HCT116 (cell line): Measurements from ENCODE around the gene RPS6KA1. TPM values are rescaled to one million over a fixed set of nuclear protein-coding genes. Genes with fewer than 3 reads are reported as not detected.
A peak's percentile ranks its signal among the peaks of the same experiment; 100 is the strongest.

Experiments
- ATAC-seq: fragments of 200-7000 bp; cut with Tn5 transposase; 2 replicates; pipeline ENCODE4 v1.9.1; 2020; ENCODE audit warnings: mild to moderate bottlenecking, moderate library complexity
- BruUV-seq: library from RNA; stranded (reverse); fragments of 400-500 nt; replicated peaks from 2 replicates; lab custom pipeline; 2021; lab: Mats Ljungman, UMichigan
- CTCF ChIA-PET: fragments of 300-600 bp; sonication (Branson Sonifier 250); formaldehyde crosslinking; loops from one replicate; lab custom pipeline; 2021; ENCODE audit warnings: antibody characterized with exemption; lab: Charles Lee
- POLR2A ChIA-PET: fragments of 300-600, 350-600 bp; sonication (Branson Sonifier 250); formaldehyde crosslinking; loops from one replicate; lab custom pipeline; 2021; ENCODE audit warnings: antibody characterized with exemption; lab: Charles Lee
- RAD21 ChIA-PET, 2 experiments: fragments of 300-600 bp; sonication (Branson Sonifier 250); formaldehyde crosslinking; loops; one replicate each; lab custom pipeline; 2023; ENCODE audit warnings: low total read pairs in 2 of 2; ENCODE audit not compliant: uncharacterized antibody in 2 of 2, unreplicated experiment in 2 of 2, low non-redundant PET in 1 of 2; lab: Charles Lee
- DNase-seq: peaks from one replicate; pipeline ENCODE4 v3.0.0-alpha.2; 2010; ENCODE audit warnings: low read depth, low spot score
- H2AFZ ChIP-seq: fragments of 200-600 bp; shearing (Covaris generic), sonication (generic); 2 replicates; pipeline ENCODE4 v1.6.1; 2017; ENCODE audit warnings: low read depth, mixed run types, mixed read lengths, antibody characterized with exemption, low read length; ENCODE audit not compliant: poor library complexity, severe bottlenecking
- H3K27ac ChIP-seq: 2 replicates; pipeline ENCODE4 v1.5.1; 2012; ENCODE audit warnings: low read depth, low read length
- H3K27me3 ChIP-seq: fragments of 200-600 bp; sonication (generic); 2 replicates; pipeline ENCODE4 v1.6.1; 2016; ENCODE audit warnings: mixed run types, low read length, mixed read lengths; ENCODE audit not compliant: insufficient read depth
- H3K36me3 ChIP-seq, 2 experiments: fragments of 200-500 bp in 1 of 2; fragments of 200-600 bp in 1 of 2; sonication (Bioruptor generic) in 1 of 2; sonication (generic) in 1 of 2; 2 replicates each; pipeline versions ENCODE4 v1.5.1 to v1.6.1; 2014 to 2016; ENCODE audit warnings: low read length in 2 of 2, inconsistent platforms in 1 of 2, mixed read lengths in 1 of 2, mixed run types in 1 of 2; ENCODE audit not compliant: insufficient read depth in 2 of 2, control insufficient read depth in 1 of 2
- H3K4me1 ChIP-seq, 2 experiments: fragments of 200-600 bp in 1 of 2; sonication (generic) in 1 of 2; 2 replicates each; pipeline versions ENCODE4 v1.5.1 to v1.6.1; 2012 to 2017; ENCODE audit warnings: low read length in 2 of 2, inconsistent platforms in 1 of 2, mild to moderate bottlenecking in 1 of 2, mixed read lengths in 1 of 2, mixed run types in 1 of 2, moderate library complexity in 1 of 2; ENCODE audit not compliant: insufficient read depth in 2 of 2, control insufficient read depth in 1 of 2
- H3K4me2 ChIP-seq: fragments of 200-600 bp; sonication (generic); 2 replicates; pipeline ENCODE4 v1.6.1; 2017; ENCODE audit warnings: mixed run types, low read length, mixed read lengths
- H3K4me3 ChIP-seq, 2 experiments: fragments of 200-600 bp in 1 of 2; sonication (generic) in 1 of 2; replicated peaks in 1 of 2; 2 replicates each; pipeline ENCODE4 v1.5.1; 2011 to 2016; ENCODE audit warnings: low read length in 2 of 2, control low read depth in 1 of 2, low read depth in 1 of 2, mild to moderate bottlenecking in 1 of 2, mixed read lengths in 1 of 2, mixed run types in 1 of 2
- H3K79me2 ChIP-seq: fragments of 200-600 bp; sonication (generic); 2 replicates; pipeline ENCODE4 v1.6.1; 2017; ENCODE audit warnings: mild to moderate bottlenecking, mixed run types, low read length, moderate library complexity, mixed read lengths; ENCODE audit not compliant: insufficient read depth
- H3K9ac ChIP-seq: fragments of 200-600 bp; sonication (generic); 2 replicates; pipeline ENCODE4 v1.6.1; 2016; ENCODE audit warnings: low read length, mixed read lengths
- H3K9me2 ChIP-seq: fragments of 200-600 bp; sonication (generic), shearing (Covaris generic); 2 replicates; pipeline ENCODE4 v1.6.1; 2017; ENCODE audit warnings: mixed run types, mild to moderate bottlenecking, moderate library complexity; ENCODE audit not compliant: insufficient read depth
- H3K9me3 ChIP-seq, 2 experiments: fragments of 200-500 bp in 1 of 2; fragments of 200-600 bp in 1 of 2; sonication (Bioruptor generic) in 1 of 2; sonication (generic) in 1 of 2; 2 replicates each; pipeline ENCODE4 v1.6.1; 2014 to 2017; ENCODE audit warnings: low read length in 2 of 2, mixed read lengths in 2 of 2, inconsistent platforms in 1 of 2, low read depth in 1 of 2, mild to moderate bottlenecking in 1 of 2, mixed run types in 1 of 2, moderate library complexity in 1 of 2; ENCODE audit not compliant: control insufficient read depth in 1 of 2, insufficient read depth in 1 of 2
- H4K20me1 ChIP-seq: fragments of 200-600 bp; sonication (generic), shearing (Covaris generic); 2 replicates; pipeline ENCODE4 v1.6.1; 2017; ENCODE audit warnings: mixed run types, mild to moderate bottlenecking, moderate library complexity; ENCODE audit not compliant: insufficient read depth
- CBX3 ChIP-seq: IDR thresholded peaks from 2 replicates; pipeline ENCODE4 v1.6.1; 2012; ENCODE audit warnings: low read depth
- CTCF ChIP-seq, 3 experiments: fragments of 200-600 bp in 1 of 3; sonication (generic) in 1 of 3; IDR thresholded peaks in 2 of 3; conservative IDR thresholded peaks in 1 of 3; 2 replicates each; pipeline ENCODE4 v1.5.1; 2012 to 2017; ENCODE audit warnings: low read depth in 2 of 3, low read length in 2 of 3, antibody characterized with exemption in 1 of 3, borderline replicate concordance in 1 of 3, control low read depth in 1 of 3, mild to moderate bottlenecking in 1 of 3, mixed read lengths in 1 of 3, mixed run types in 1 of 3, moderate library complexity in 1 of 3; ENCODE audit not compliant: insufficient read depth in 1 of 3
- EGR1 ChIP-seq: IDR thresholded peaks from 2 replicates; pipeline ENCODE4 v1.6.1; 2012; ENCODE audit warnings: low read depth
- MAX ChIP-seq: IDR thresholded peaks from 2 replicates; pipeline ENCODE4 v1.6.1; 2012
- POLR2A ChIP-seq: IDR thresholded peaks from 2 replicates; pipeline ENCODE4 v1.7.0; 2011; ENCODE audit warnings: borderline replicate concordance; ENCODE audit not compliant: insufficient read depth, insufficient read length; ENCODE audit errors: extremely low read depth
- TCF7L2 ChIP-seq: IDR thresholded peaks from 2 replicates; pipeline ENCODE4 v1.7.0; 2011; ENCODE audit warnings: borderline replicate concordance, inconsistent platforms; ENCODE audit not compliant: insufficient read depth, insufficient read length; ENCODE audit errors: extremely low read depth
- intact Hi-C: fragments of 100-400 bp; cut with micrococcal nuclease; formaldehyde crosslinking; loops from 2 replicates; pipeline ENCODE4 v1.10.0; 2022
- total RNA-seq: library from RNA; stranded (reverse); gene quantifications from one replicate; pipeline ENCODE4 v1.2.1, GENCODE V29; 2021; ENCODE audit not compliant: unreplicated experiment

RPS6KA1 gene
- total RNA-seq, 1 experiment from 2014 or later = 47.0 TPM

GRCh38 chr1:26541431-26541815 lies 11.9 kb downstream of the RPS6KA1 start:
- no peak overlapping the region; the same call in 1 of the 2 replicates for H3K27ac ChIP-seq
- peaks cover 3 to 8% of the 10 kb centered on the region in 2 experiments; a peak in 1 of 4 replicates for H3K36me3 ChIP-seq

GRCh38 chr1:26541816-26542711 lies 12.5 kb downstream of the RPS6KA1 start:
- ChIA-PET CTCF (no interaction called here), RAD21 (no interaction called here), POLR2A (no interaction called here)
- no peak overlapping the region for H2AFZ ChIP-seq
- intact Hi-C loops = no loop called here
- peaks cover 3 to 8% of the 10 kb centered on the region in 2 experiments; a peak in 1 of 4 replicates for H3K36me3 ChIP-seq
- no peak overlapping the region for H3K4me3 ChIP-seq
- H3K27me3 ChIP-seq = no peaks in the 10 kb centered on the region
- H4K20me1 ChIP-seq = no peaks in the 10 kb centered on the region
- TF ChIP-seq EGR1 = no peak
- TF ChIP-seq CTCF (IDR thresholded peaks at IDR 0.05 in 2 of 3, conservative IDR thresholded peaks at IDR 0.05 in 1 of 3; ENCODE audit: borderline replicate concordance in 1 of 3, insufficient read depth in 1 of 3, low read depth in 2 of 3, low read length in 2 of 3) = peak in 1 of 3 experiments; percentile 29; a peak in 1 of 6 replicates
- no peak overlapping the region for H3K4me2 ChIP-seq
- BruUV-seq = no TSS peak
- ATAC-seq = peak; percentile 56
- no peaks in the 10 kb centered on the region for H3K79me2 ChIP-seq
- DNase-seq = no peak
- peaks cover 3 to 4% of the 10 kb centered on the region in 2 experiments; a peak in 2 of 4 replicates for H3K4me1 ChIP-seq
- no peak overlapping the region for H3K9ac ChIP-seq
- H3K27ac ChIP-seq = no peak overlapping the region; the same call in 1 of the 2 replicates
- no peaks in the 10 kb centered on the region for H3K9me3 ChIP-seq
- H3K9me2 ChIP-seq = no peaks in the 10 kb centered on the region

More at GRCh38 chr1:26541431-26541815, 11.9 kb downstream of the RPS6KA1 start:
- Histone ChIP-seq H3K9ac (no peak overlapping the region), H3K9me3 (no peaks in the 10 kb centered on the region), H3K4me2 (no peak overlapping the region), H3K4me3 (no peak overlapping the region), H3K79me2 (no peaks in the 10 kb centered on the region), H4K20me1 (no peaks in the 10 kb centered on the region), H3K27me3 (no peaks in the 10 kb centered on the region), H2AFZ (no peak overlapping the region), H3K9me2 (no peaks in the 10 kb centered on the region)
- RAD21 ChIA-PET = no interaction called here
- CTCF ChIA-PET = no interaction called here
- no TSS peak for BruUV-seq
- intact Hi-C loops = no loop called here
- no peak for ATAC-seq
- TF ChIP-seq POLR2A (no peak), MAX (no peak), TCF7L2 (no peak), CBX3 (no peak)
- TF ChIP-seq, all 23 proteins: peak for 0
- peaks cover 3 to 4% of the 10 kb centered on the region in 2 experiments; a peak in 2 of 4 replicates for H3K4me1 ChIP-seq
- DNase-seq = no peak
- POLR2A ChIA-PET = no interaction called here
